Effector CD4-positive, alpha-beta T cell (primary cell): Measurements from ENCODE around the gene SPATA31A5. TPM values are rescaled to one million over a fixed set of nuclear protein-coding genes. Genes with fewer than 3 reads are reported as not detected.
"Not testable (repeated sequence)": the region's sequence is repeated elsewhere in the genome, so short reads cannot be mapped to it uniquely, and the experiment has no call there.

Source experiments
- DNase-seq: peaks from one replicate; pipeline ENCODE4 v3.0.0-alpha.2; 2020
- total RNA-seq: gene quantifications from one replicate; lab custom pipeline; 2026; lab: John Stamatoyannopoulos, UW

Gene SPATA31A5
- total RNA-seq: not detected

- DNase-seq: not testable (repeated sequence)
Measured at GRCh38 chr9:60914107-60914506, at the start of gene SPATA31A5. SPATA31A5 (plus strand) TSS chr9:60914407; CDS start chr9:60914436, 29 bp downstream.

- DNase-seq: not testable (repeated sequence)
Measured at GRCh38 chr9:60962990-60963350, 48.8 kb downstream of the SPATA31A5 start.

- not testable (repeated sequence) for DNase-seq
Measured at GRCh38 chr9:60966382-60966781, 52.2 kb downstream of the SPATA31A5 start.
